Karpas-422 (cell line): ENCODE measurements around the gene TMEM150B. TPM values are rescaled to one million over a fixed set of nuclear protein-coding genes. Genes with fewer than 3 reads are reported as not detected.

Experiments used
- DNase-seq: peaks from one replicate; pipeline ENCODE4 v3.0.0-alpha.2; 2015
- H2AFZ ChIP-seq: fragments of 200-600 bp; sonication (generic); 2 replicates; pipeline ENCODE4 v1.6.1; 2014; ENCODE audit warnings: antibody characterized with exemption, low read length, mixed read lengths
- H3K27ac ChIP-seq: fragments of 200-600 bp; sonication (generic); 2 replicates; pipeline ENCODE4 v1.5.1; 2014; ENCODE audit warnings: mild to moderate bottlenecking, low read length, moderate library complexity
- H3K27me3 ChIP-seq: fragments of 200-600 bp; sonication (generic); 2 replicates; pipeline ENCODE4 v1.6.1; 2014; ENCODE audit warnings: low read length, mixed read lengths
- H3K36me3 ChIP-seq: fragments of 200-600 bp; sonication (generic); 2 replicates; pipeline ENCODE4 v1.6.1; 2014; ENCODE audit warnings: low read length, mixed read lengths; ENCODE audit not compliant: insufficient read depth
- H3K4me1 ChIP-seq: fragments of 200-600 bp; sonication (generic); 2 replicates; pipeline ENCODE4 v1.6.1; 2014; ENCODE audit warnings: mild to moderate bottlenecking, low read length, mixed read lengths
- H3K4me2 ChIP-seq: fragments of 200-600 bp; sonication (generic); 2 replicates; pipeline ENCODE4 v1.6.1; 2014; ENCODE audit warnings: low read length, low read depth, mild to moderate bottlenecking; ENCODE audit not compliant: poor library complexity, severe bottlenecking
- H3K4me3 ChIP-seq: fragments of 200-600 bp; sonication (generic); 2 replicates; pipeline ENCODE4 v1.5.1; 2014; ENCODE audit warnings: mild to moderate bottlenecking, antibody characterized with exemption, low read length, mixed read lengths
- H3K79me2 ChIP-seq: fragments of 200-600 bp; sonication (generic); 2 replicates; pipeline ENCODE4 v1.6.1; 2014; ENCODE audit warnings: mild to moderate bottlenecking, low read length, mixed read lengths
- H3K9ac ChIP-seq: fragments of 200-600 bp; sonication (generic); 2 replicates; pipeline ENCODE4 v1.6.0; 2014; ENCODE audit warnings: low read length
- H3K9me2 ChIP-seq: fragments of 200-600 bp; sonication (generic), shearing (Covaris generic); replicated peaks from 2 replicates; pipeline ENCODE4 v1.6.0; 2014; ENCODE audit warnings: mild to moderate bottlenecking, low read length, moderate library complexity; ENCODE audit not compliant: insufficient read depth
- H3K9me3 ChIP-seq: fragments of 300-700, 200-600 bp; sonication (generic); 2 replicates; pipeline ENCODE4 v1.6.1; 2014; ENCODE audit warnings: low read length, mixed read lengths
- H4K20me1 ChIP-seq: fragments of 200-600 bp; sonication (generic); 2 replicates; pipeline ENCODE4 v1.6.1; 2014; ENCODE audit warnings: mild to moderate bottlenecking, antibody characterized with exemption, low read length, low read depth; ENCODE audit not compliant: insufficient read depth
- total RNA-seq: library from RNA; depleted of rRNA; stranded (reverse); fragments of >200 nt; shearing (Covaris generic); gene quantifications from 2 replicates; pipeline ENCODE4 v1.2.3, GENCODE V29; 2014; ENCODE audit warnings: low replicate concordance

The TMEM150B gene
- total RNA-seq, 1 experiment from 2014 or later = not detected

GRCh38 chr19:55352040-55352439 is 26.9 kb upstream of the TMEM150B start:
- no peak overlapping the region for H2AFZ ChIP-seq
- no peaks in the 10 kb centered on the region for H3K36me3 ChIP-seq
- no peaks in the 10 kb centered on the region for H3K27me3 ChIP-seq
- no peak for DNase-seq
- no peaks in the 10 kb centered on the region; the same call in 1 of the 2 replicates for H4K20me1 ChIP-seq
- no peak overlapping the region for H3K27ac ChIP-seq
- no peak overlapping the region for H3K9ac ChIP-seq
- H3K4me1 ChIP-seq = no peaks in the 10 kb centered on the region
- H3K4me2 ChIP-seq = no peak overlapping the region
- H3K79me2 ChIP-seq = no peaks in the 10 kb centered on the region
- no peak overlapping the region for H3K4me3 ChIP-seq
- H3K9me2 ChIP-seq = no peaks in the 10 kb centered on the region
- H3K9me3 ChIP-seq = no peaks in the 10 kb centered on the region

- Histone ChIP-seq H3K27ac (no peak overlapping the region), H3K36me3 (no peaks in the 10 kb centered on the region), H2AFZ (no peak overlapping the region), H3K4me1 (no peaks in the 10 kb centered on the region), H3K4me3 (no peak overlapping the region), H3K9me2 (no peaks in the 10 kb centered on the region), H3K27me3 (no peaks in the 10 kb centered on the region), H3K79me2 (no peaks in the 10 kb centered on the region), H3K9ac (no peak overlapping the region), H3K4me2 (no peak overlapping the region), H3K9me3 (no peaks in the 10 kb centered on the region), H4K20me1 (no peaks in the 10 kb centered on the region; the same call in 1 of the 2 replicates)
- no peak for DNase-seq
Observed at GRCh38 chr19:55350620-55351315, 25.6 kb upstream of the TMEM150B start.

DNA sequence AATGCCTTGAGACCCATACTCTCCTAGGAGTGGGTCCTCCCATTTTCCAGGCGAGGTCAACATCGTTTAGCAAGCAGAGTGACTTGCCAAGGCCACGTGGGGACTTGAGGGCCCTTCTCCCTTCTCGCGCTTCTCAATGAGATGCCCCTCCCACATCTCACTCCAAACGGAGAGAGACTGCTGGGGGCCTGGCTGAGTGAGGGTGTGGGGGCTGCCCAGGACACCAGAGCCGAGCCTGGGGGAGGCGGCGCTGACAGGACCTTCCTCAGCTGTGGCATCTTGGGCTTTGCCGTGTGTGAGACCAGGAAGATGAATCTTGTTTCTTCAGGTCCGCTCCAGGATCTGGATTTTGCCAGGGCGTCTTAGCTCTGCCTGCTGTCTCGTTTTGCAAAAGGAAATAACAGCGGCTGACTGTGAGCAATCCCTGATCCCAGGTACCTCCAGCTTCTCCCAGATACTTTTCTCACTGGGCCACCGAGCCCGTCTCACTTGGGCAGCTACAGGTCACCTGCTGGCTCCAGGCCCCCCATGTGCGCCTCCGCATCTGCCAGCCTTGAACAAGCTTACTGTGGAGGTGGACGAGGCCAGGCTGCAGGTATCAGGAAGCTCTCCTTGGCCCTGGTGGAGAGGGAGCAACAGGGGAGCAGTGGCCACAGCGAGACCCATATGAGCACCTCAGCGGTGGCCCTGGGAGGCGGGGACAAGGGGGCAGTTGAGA is 23.3 kb upstream of the TMEM150B start:
- Histone ChIP-seq H3K9me3 (no peaks in the 10 kb centered on the region), H3K79me2 (no peaks in the 10 kb centered on the region), H3K36me3 (no peaks in the 10 kb centered on the region), H2AFZ (no peak overlapping the region), H3K9ac (no peak overlapping the region), H3K9me2 (no peaks in the 10 kb centered on the region), H3K4me1 (no peaks in the 10 kb centered on the region), H3K27me3 (no peaks in the 10 kb centered on the region), H4K20me1 (no peaks in the 10 kb centered on the region; the same call in 1 of the 2 replicates), H3K27ac (no peak overlapping the region), H3K4me3 (no peak overlapping the region), H3K4me2 (no peak overlapping the region)
- DNase-seq = no peak

GRCh38 chr19:55347442-55348009 is 22.4 kb upstream of the TMEM150B start:
- no peaks in the 10 kb centered on the region for H3K9me2 ChIP-seq
- no peaks in the 10 kb centered on the region for H3K9me3 ChIP-seq
- H3K4me2 ChIP-seq = no peak overlapping the region
- peaks cover under 1% of the 10 kb centered on the region; the same call in 1 of the 2 replicates for H4K20me1 ChIP-seq
- no peaks in the 10 kb centered on the region for H3K79me2 ChIP-seq
- H3K9ac ChIP-seq = no peak overlapping the region
- DNase-seq = no peak
- no peak overlapping the region for H3K27ac ChIP-seq
- H3K4me1 ChIP-seq = no peaks in the 10 kb centered on the region
- no peak overlapping the region for H3K4me3 ChIP-seq
- H3K36me3 ChIP-seq = no peaks in the 10 kb centered on the region
- H3K27me3 ChIP-seq = no peaks in the 10 kb centered on the region
- no peak overlapping the region for H2AFZ ChIP-seq

DNA sequence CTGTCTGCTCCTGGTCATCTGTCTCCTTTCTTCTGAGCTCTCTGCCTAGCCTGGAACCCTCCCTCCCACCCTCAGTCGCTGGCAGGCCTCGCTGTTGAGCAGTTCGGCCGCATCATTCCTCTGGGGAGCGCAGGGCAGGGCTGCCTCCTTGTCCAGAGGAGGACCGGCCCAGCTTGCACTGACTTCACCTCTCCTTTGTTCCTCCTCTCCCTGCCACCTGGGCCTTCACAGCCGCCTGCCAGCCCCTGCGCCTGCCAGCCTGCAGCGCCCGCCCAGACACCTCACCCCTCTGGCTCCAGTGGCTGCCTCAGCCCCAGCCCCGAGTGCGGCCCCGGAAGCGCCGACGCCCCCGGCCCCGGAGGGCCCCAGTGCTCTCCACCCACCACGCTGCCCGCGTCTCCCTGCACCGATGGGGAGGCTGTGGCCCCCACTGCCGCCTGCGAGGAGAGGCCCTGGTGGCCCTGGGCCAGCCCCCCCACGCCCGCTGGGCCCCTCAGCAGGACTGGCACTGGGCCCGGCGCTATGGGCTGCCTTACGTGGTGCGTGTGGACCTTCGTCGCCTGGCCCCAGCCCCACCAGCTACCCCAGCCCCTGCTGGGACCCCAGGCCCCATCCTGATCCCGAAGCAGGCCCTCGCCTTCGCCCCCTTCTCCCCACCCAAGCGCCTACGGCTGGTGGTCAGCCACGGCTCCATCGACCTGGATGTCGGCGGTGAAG is 21.7 kb upstream of the TMEM150B start:
- H3K4me3 ChIP-seq = no peak overlapping the region
- H3K36me3 ChIP-seq = no peaks in the 10 kb centered on the region
- H3K9me2 ChIP-seq = no peaks in the 10 kb centered on the region
- H3K9ac ChIP-seq = no peak overlapping the region
- no peaks in the 10 kb centered on the region for H3K9me3 ChIP-seq
- H4K20me1 ChIP-seq = peaks cover 7% of the 10 kb centered on the region; the same call in 1 of the 2 replicates
- H3K27ac ChIP-seq = no peak overlapping the region
- H3K27me3 ChIP-seq = no peaks in the 10 kb centered on the region
- H3K4me2 ChIP-seq = no peak overlapping the region
- no peak for DNase-seq
- H3K4me1 ChIP-seq = peaks cover 1% of the 10 kb centered on the region
- peaks cover 2% of the 10 kb centered on the region; the same call in 1 of the 2 replicates for H3K79me2 ChIP-seq
- H2AFZ ChIP-seq = no peak overlapping the region

GRCh38 chr19:55345818-55346724 is 20.9 kb upstream of the TMEM150B start:
- DNase-seq = no peak
- Histone ChIP-seq H3K27ac (no peak overlapping the region), H3K4me2 (no peak overlapping the region), H3K4me3 (no peak overlapping the region), H3K9me2 (no peaks in the 10 kb centered on the region), H3K4me1 (peaks cover 9% of the 10 kb centered on the region), H3K79me2 (peaks cover 8% of the 10 kb centered on the region; the same call in 1 of the 2 replicates), H3K9me3 (no peaks in the 10 kb centered on the region), H3K36me3 (no peaks in the 10 kb centered on the region), H3K27me3 (no peaks in the 10 kb centered on the region), H3K9ac (no peak overlapping the region), H4K20me1 (peaks cover 13% of the 10 kb centered on the region; the same call in 1 of the 2 replicates), H2AFZ (no peak overlapping the region)

GRCh38 chr19:55345101-55345817 is 20.1 kb upstream of the TMEM150B start:
- H3K27me3 ChIP-seq = no peaks in the 10 kb centered on the region
- peaks cover 15% of the 10 kb centered on the region for H3K4me1 ChIP-seq
- H3K4me2 ChIP-seq = no peak overlapping the region
- no peak overlapping the region for H3K4me3 ChIP-seq
- H3K9me2 ChIP-seq = no peaks in the 10 kb centered on the region
- 0 out of 2 replicates have a peak, but pooled peaks cover 13% of the 10 kb centered on the region for H4K20me1 ChIP-seq
- H3K36me3 ChIP-seq = no peaks in the 10 kb centered on the region
- no peak for DNase-seq
- H3K79me2 ChIP-seq = peaks cover 14% of the 10 kb centered on the region
- no peaks in the 10 kb centered on the region for H3K9me3 ChIP-seq
- H3K27ac ChIP-seq = no peak overlapping the region
- no peak overlapping the region for H2AFZ ChIP-seq
- no peak overlapping the region for H3K9ac ChIP-seq
